ENCODE data around the gene CD7. TPM values are rescaled to one million over a fixed set of nuclear protein-coding genes. Genes with fewer than 3 reads are reported as not detected.

Gene CD7
- total and polyA plus RNA-seq, 9 of the 15 experiments (the other 6 are each of a cell fraction or from before 2014, with no cell fraction given): 0.21 to 0.35 TPM; not detected in 7

- no peak for TF ChIP-seq THAP7 (CRISPR knock-in tag; IDR thresholded peaks at IDR 0.05)
- no peak for TF ChIP-seq RFX1 (IDR thresholded peaks at IDR 0.05)
- TF ChIP-seq NFE2 (IDR thresholded peaks at IDR 0.05; ENCODE audit: low read depth): peak; percentile 49
- TF ChIP-seq ZNF778 (CRISPR knock-in tag; IDR thresholded peaks at IDR 0.05): no peak
- no peak for TF ChIP-seq SMARCA5 (IDR thresholded peaks at IDR 0.05)
- no peak for TF ChIP-seq ETV1 (tag; conservative IDR thresholded peaks at IDR 0.05; ENCODE audit: low read depth)
- no peak for TF ChIP-seq TAF15 (IDR thresholded peaks at IDR 0.05; ENCODE audit: low read depth, low read length)
- no peak for TF ChIP-seq E2F3 (CRISPR knock-in tag; IDR thresholded peaks at IDR 0.05)
- no peak for TF ChIP-seq SMAD4 (CRISPR knock-in tag; conservative IDR thresholded peaks at IDR 0.05)
- no peak for TF ChIP-seq CEBPZ (IDR thresholded peaks at IDR 0.05; ENCODE audit: borderline replicate concordance, low read depth, low read length)
- TF ChIP-seq PHF20 (IDR thresholded peaks at IDR 0.05; ENCODE audit: partially characterized antibody): no peak
- TF ChIP-seq EZH2 (IDR thresholded peaks at IDR 0.05; ENCODE audit: borderline replicate concordance, low read depth, low read length): no peak
- no peak for TF ChIP-seq MLLT1 (IDR thresholded peaks at IDR 0.05)
- TF ChIP-seq ARID1B (IDR thresholded peaks at IDR 0.05): peak; percentile 35; the same call in 1 of the 2 replicates
- no peak for TF ChIP-seq ZNF212 (CRISPR knock-in tag; IDR thresholded peaks at IDR 0.05)
- TF ChIP-seq SP2 (IDR thresholded peaks at IDR 0.05; ENCODE audit: extremely low read depth, low read depth, low read length, poor library complexity, severe bottlenecking): no peak
- no peak for TF ChIP-seq SPI1 (IDR thresholded peaks at IDR 0.05; ENCODE audit: borderline replicate concordance, low read depth, low read length)
- peak; percentile 87 for TF ChIP-seq ATF3 (IDR thresholded peaks at IDR 0.05)
- no peak for TF ChIP-seq ATF3 (CRISPR knock-in tag; conservative IDR thresholded peaks at IDR 0.05)
- 0 out of 2 replicates have a peak, but pooled peaks have one; percentile 20 for TF ChIP-seq C11orf30 (IDR thresholded peaks at IDR 0.05; ENCODE audit: low read depth)
- no peak for TF ChIP-seq THRB (CRISPR knock-in tag; conservative IDR thresholded peaks at IDR 0.05)
- TF ChIP-seq PTBP1 (IDR thresholded peaks at IDR 0.05; ENCODE audit: low read depth, low read length): no peak
Measured at GRCh38 chr17:82283208-82283749, 34.1 kb downstream of the CD7 start (continued).

All from K562 (cell line).